GM12878 (cell line): ENCODE data around the gene CAMTA1. TPM values are rescaled to one million over a fixed set of nuclear protein-coding genes. Genes with fewer than 3 reads are reported as not detected.

Experiments used
- ATAC-seq: fragments of 200-7000 bp; cut with Tn5 transposase; 3 replicates; pipeline ENCODE4 v1.9.1; 2020; ENCODE audit warnings: mild to moderate bottlenecking, moderate library complexity
- BruUV-seq: library from RNA; stranded (reverse); fragments of 400-500 nt; replicated peaks from 2 replicates; lab custom pipeline; 2021; lab: Mats Ljungman, UMichigan
- CTCF ChIA-PET: fragments of 300-600 bp; sonication (Branson Sonifier 250); formaldehyde crosslinking; extraction: SDS; loops from one replicate; lab custom pipeline; 2021; ENCODE audit warnings: inconsistent platforms; lab: Yijun Ruan, JAX
- POLR2A ChIA-PET: fragments of 350-600 bp; formaldehyde crosslinking; extraction: SDS; loops from one replicate; lab custom pipeline; 2021; ENCODE audit warnings: inconsistent platforms; lab: Charles Lee
- RAD21 ChIA-PET: fragments of 300-600 bp; sonication (Branson Sonifier 250); formaldehyde crosslinking; loops from one replicate; lab custom pipeline; 2023; ENCODE audit warnings: antibody characterized with exemption; ENCODE audit not compliant: unreplicated experiment; lab: Charles Lee
- SMC1A ChIA-PET: fragments of 300-600 bp; sonication (Branson Sonifier 250); formaldehyde crosslinking; loops from one replicate; lab custom pipeline; 2023; ENCODE audit not compliant: unreplicated experiment, uncharacterized antibody; lab: Charles Lee
- DNase-seq: peaks from one replicate; pipeline ENCODE4 v3.0.0-alpha.2; 2011; ENCODE audit warnings: low read depth, low spot score
- FAIRE-seq: peaks from 3 replicates; lab custom pipeline; 2011; peaks lifted over from hg19 to GRCh38; lab: Jason Lieb, UNC
- H2AFZ ChIP-seq: 2 replicates; pipeline ENCODE4 v1.6.0; 2011; ENCODE audit warnings: low read depth, low read length, control low read depth; ENCODE audit not compliant: control insufficient read depth
- H3K27ac ChIP-seq: 2 replicates; pipeline ENCODE4 v1.5.1; 2011; ENCODE audit warnings: control low read depth; ENCODE audit not compliant: control insufficient read depth, insufficient read depth
- H3K27me3 ChIP-seq, 2 experiments: replicated peaks in 1 of 2; 2 replicates each; pipeline versions ENCODE4 v1.6.0 to v1.6.1; 2011; ENCODE audit warnings: low read length in 1 of 2; ENCODE audit not compliant: control insufficient read depth in 2 of 2, insufficient read depth in 2 of 2
- H3K36me3 ChIP-seq, 2 experiments: 2 replicates each; pipeline ENCODE4 v1.5.1; 2011; ENCODE audit warnings: low read length in 1 of 2; ENCODE audit not compliant: control insufficient read depth in 2 of 2, insufficient read depth in 2 of 2
- H3K4me1 ChIP-seq: 2 replicates; pipeline ENCODE4 v1.6.1; 2011; ENCODE audit warnings: mild to moderate bottlenecking, low read length, moderate library complexity, mixed read lengths; ENCODE audit not compliant: control insufficient read depth, insufficient read depth
- H3K4me2 ChIP-seq: 2 replicates; pipeline ENCODE4 v1.6.0; 2011; ENCODE audit warnings: control low read depth; ENCODE audit not compliant: control insufficient read depth, insufficient read depth
- H3K4me3 ChIP-seq: fragments of 200-600 bp; sonication (generic); 2 replicates; pipeline ENCODE4 v1.5.1; 2016
- H3K79me2 ChIP-seq: 2 replicates; pipeline ENCODE4 v1.6.0; 2011; ENCODE audit warnings: low read length; ENCODE audit not compliant: control insufficient read depth, insufficient read depth
- H3K9ac ChIP-seq: 2 replicates; pipeline ENCODE4 v1.8.0; 2011; ENCODE audit warnings: low read length, control low read depth, mixed read lengths; ENCODE audit not compliant: control insufficient read depth, insufficient read depth
- H3K9me3 ChIP-seq: replicated peaks from 3 replicates; pipeline ENCODE4 v1.5.1; 2011; ENCODE audit warnings: mild to moderate bottlenecking, low read length; ENCODE audit not compliant: control insufficient read depth, insufficient read depth
- H4K20me1 ChIP-seq: 2 replicates; pipeline ENCODE4 v1.6.0; 2011; ENCODE audit not compliant: control insufficient read depth, insufficient read depth
- CBFB ChIP-seq: IDR thresholded peaks from 2 replicates; pipeline ENCODE4 v1.6.1; 2016; ENCODE audit warnings: antibody characterized with exemption, low read depth
- CREM ChIP-seq: IDR thresholded peaks from 2 replicates; pipeline ENCODE4 v1.6.1; 2014; ENCODE audit warnings: antibody characterized with exemption, low read depth
- FOXM1 ChIP-seq: IDR thresholded peaks from 2 replicates; pipeline ENCODE4 v1.6.1; 2012; ENCODE audit warnings: low read depth, mild to moderate bottlenecking, inconsistent platforms, low read length, moderate library complexity
- SPI1 ChIP-seq: IDR thresholded peaks from 2 replicates; pipeline ENCODE4 v1.6.1; 2011; ENCODE audit warnings: low read depth, mild to moderate bottlenecking, low read length, moderate library complexity, borderline replicate concordance; ENCODE audit not compliant: insufficient read depth
- ZNF622 ChIP-seq: fragments of 450-650 bp; IDR thresholded peaks from 2 replicates; pipeline ENCODE4 v1.6.1; 2017; ENCODE audit warnings: mild to moderate bottlenecking, inconsistent platforms
- WGBS: methylation state at CpG from one replicate; pipeline ENCODE4 v1.1.6; 2016; ENCODE audit warnings: low lambda C conversion rate; ENCODE audit not compliant: insufficient replicate concordance, insufficient coverage; ENCODE audit errors: missing lambda C conversion rate; 5-methylcytosine and 5-hydroxymethylcytosine counted together
- in situ Hi-C: fragments of 300-500 bp; cut with MboI; formaldehyde crosslinking; loops from 9 replicates; pipeline ENCODE4 v1.14.3; 2018; ENCODE audit warnings: mixed read lengths
- intact Hi-C: fragments of 100-400 bp; cut with micrococcal nuclease; formaldehyde crosslinking; loops from one replicate; pipeline ENCODE4 v1.14.2; 2022; ENCODE audit not compliant: unreplicated experiment
- polyA plus RNA-seq, 11 experiments: library from polyadenylated mRNA; depleted of rRNA in 4 of 11; unstranded in 6 of 11; stranded (reverse) in 5 of 11; fragments of >200 nt; fragmentation: Nextera tagmentation in 4 of 11; fragmentation: Illumina TruSeq in 1 of 11; extraction: Ambion mirVana in 4 of 11; extraction: Trizol in 1 of 11; gene quantifications; 1 replicate in 1 of 11; 2 replicates in 10 of 11; pipeline versions ENCODE4 v1.2.1 to v1.2.3, GENCODE V29; 2011 to 2016; ENCODE audit warnings: inconsistent platforms in 2 of 11, missing spikeins in 2 of 11, low read depth in 1 of 11
- total RNA-seq, 4 experiments: library from RNA; depleted of rRNA in 3 of 4; stranded (reverse); fragments of >200 nt in 3 of 4; fragmentation: Illumina TruSeq in 1 of 4; extraction: Trizol in 1 of 4; gene quantifications; 2 replicates each; pipeline versions ENCODE4 v1.2.1 to v1.2.3, GENCODE V29; 2013 to 2021
- TF ChIP-seq, protein P1 (sequence below): fragments of 450-650 bp; IDR thresholded peaks from 2 replicates; pipeline ENCODE4 v1.6.1; 2016; ENCODE audit warnings: mild to moderate bottlenecking, moderate library complexity, borderline replicate concordance

CAMTA1 gene
- total and polyA plus RNA-seq, 10 of the 15 experiments (the other 5 are each of a cell fraction or from before 2014, with no cell fraction given), result 37.7 to 148 (median 76.4) TPM

- no peak overlapping the region for H3K27ac ChIP-seq
- H4K20me1 ChIP-seq, result no peaks in the 10 kb centered on the region
- H3K9ac ChIP-seq, result no peak overlapping the region
- DNase-seq (no peak), ATAC-seq (no peak), FAIRE-seq (no peak)
- no peak overlapping the region for H3K4me3 ChIP-seq
- H3K36me3 ChIP-seq, result no peaks in the 10 kb centered on the region
- no peak overlapping the region for H2AFZ ChIP-seq
- WGBS, result 21% methylated on average over 8 of the region's 8 CpGs
- ChIA-PET CTCF (interaction anchor here (2.4 kb wide), 1 partner anchor 10 kb away, joined by 6 read pairs; no protein-coding TSS in a partner anchor), SMC1A (no interaction called here), RAD21 (no interaction called here), POLR2A (no interaction called here)
- no peak overlapping the region for H3K4me2 ChIP-seq
- H3K4me1 ChIP-seq, result peaks cover 34% of the 10 kb centered on the region
- TF ChIP-seq CBFB (no peak), CREM (no peak), ZNF622 (no peak), SPI1 (no peak), FOXM1 (no peak)
- TF ChIP-seq, protein P1, sequence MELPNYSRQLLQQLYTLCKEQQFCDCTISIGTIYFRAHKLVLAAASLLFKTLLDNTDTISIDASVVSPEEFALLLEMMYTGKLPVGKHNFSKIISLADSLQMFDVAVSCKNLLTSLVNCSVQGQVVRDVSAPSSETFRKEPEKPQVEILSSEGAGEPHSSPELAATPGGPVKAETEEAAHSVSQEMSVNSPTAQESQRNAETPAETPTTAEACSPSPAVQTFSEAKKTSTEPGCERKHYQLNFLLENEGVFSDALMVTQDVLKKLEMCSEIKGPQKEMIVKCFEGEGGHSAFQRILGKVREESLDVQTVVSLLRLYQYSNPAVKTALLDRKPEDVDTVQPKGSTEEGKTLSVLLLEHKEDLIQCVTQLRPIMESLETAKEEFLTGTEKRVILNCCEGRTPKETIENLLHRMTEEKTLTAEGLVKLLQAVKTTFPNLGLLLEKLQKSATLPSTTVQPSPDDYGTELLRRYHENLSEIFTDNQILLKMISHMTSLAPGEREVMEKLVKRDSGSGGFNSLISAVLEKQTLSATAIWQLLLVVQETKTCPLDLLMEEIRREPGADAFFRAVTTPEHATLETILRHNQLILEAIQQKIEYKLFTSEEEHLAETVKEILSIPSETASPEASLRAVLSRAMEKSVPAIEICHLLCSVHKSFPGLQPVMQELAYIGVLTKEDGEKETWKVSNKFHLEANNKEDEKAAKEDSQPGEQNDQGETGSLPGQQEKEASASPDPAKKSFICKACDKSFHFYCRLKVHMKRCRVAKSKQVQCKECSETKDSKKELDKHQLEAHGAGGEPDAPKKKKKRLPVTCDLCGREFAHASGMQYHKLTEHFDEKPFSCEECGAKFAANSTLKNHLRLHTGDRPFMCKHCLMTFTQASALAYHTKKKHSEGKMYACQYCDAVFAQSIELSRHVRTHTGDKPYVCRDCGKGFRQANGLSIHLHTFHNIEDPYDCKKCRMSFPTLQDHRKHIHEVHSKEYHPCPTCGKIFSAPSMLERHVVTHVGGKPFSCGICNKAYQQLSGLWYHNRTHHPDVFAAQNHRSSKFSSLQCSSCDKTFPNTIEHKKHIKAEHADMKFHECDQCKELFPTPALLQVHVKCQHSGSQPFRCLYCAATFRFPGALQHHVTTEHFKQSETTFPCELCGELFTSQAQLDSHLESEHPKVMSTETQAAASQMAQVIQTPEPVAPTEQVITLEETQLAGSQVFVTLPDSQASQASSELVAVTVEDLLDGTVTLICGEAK, result no peak
- H3K79me2 ChIP-seq, result peaks cover 2% of the 10 kb centered on the region; the same call in 1 of the 2 replicates
- in situ Hi-C loops (no loop called here), intact Hi-C loops (no loop called here)
- no peaks in the 10 kb centered on the region; the same call in 2 of the 3 replicates for H3K9me3 ChIP-seq
- H3K27me3 ChIP-seq, result no peaks in the 10 kb centered on the region
- no TSS peak for BruUV-seq
Measured at GRCh38 chr1:7409278-7409677, 624.0 kb downstream of the CAMTA1 start.
